HG03159 (cell line): ENCODE results near the gene SRP9.
"Not testable (repeated sequence)": the region's sequence is repeated elsewhere in the genome, so short reads cannot be mapped to it uniquely, and the experiment has no call there.

Source experiments
- ATAC-seq: cut with Tn5 transposase; IDR thresholded peaks from one replicate; pipeline ENCODE4 v1.9.1; 2021; ENCODE audit warnings: mild to moderate bottlenecking, moderate library complexity; ENCODE audit not compliant: unreplicated experiment

Gene SRP9

GRCh38 chr1:225835856-225836255 lies 58.2 kb downstream of the SRP9 start:
- ATAC-seq: no peak

GRCh38 chr1:225836296-225836695 lies 58.7 kb downstream of the SRP9 start:
- ATAC-seq: not testable (repeated sequence)

GRCh38 chr1:225838793-225839192 lies 61.2 kb downstream of the SRP9 start:
- no peak for ATAC-seq
